Measurements from ENCODE around the gene ZNF862.

The ZNF862 gene

DNA sequence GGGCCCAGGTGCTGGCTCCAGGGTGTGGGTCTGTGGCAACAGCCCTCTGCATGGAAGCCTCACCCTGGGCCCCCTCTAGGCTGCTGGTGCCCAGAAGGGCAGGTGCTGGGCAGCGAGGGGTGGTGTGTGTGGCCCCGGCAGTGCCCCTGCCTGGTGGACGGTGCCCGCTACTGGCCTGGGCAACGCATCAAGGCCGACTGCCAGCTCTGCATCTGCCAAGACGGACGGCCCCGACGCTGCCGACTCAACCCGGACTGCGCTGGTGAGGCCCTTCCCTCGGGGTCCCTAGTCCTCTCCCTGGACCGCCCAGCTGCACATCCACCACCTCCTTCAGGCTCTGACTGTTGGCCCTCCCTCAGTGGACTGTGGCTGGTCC is 46.0 kb upstream of the ZNF862 start:
- Histone ChIP-seq H3K9me3 (ENCODE audit: severe bottlenecking) (no peaks in the 10 kb centered on the region), H3K27me3 (ENCODE audit: insufficient read depth, low read depth, severe bottlenecking) (no peaks in the 10 kb centered on the region)

DNA sequence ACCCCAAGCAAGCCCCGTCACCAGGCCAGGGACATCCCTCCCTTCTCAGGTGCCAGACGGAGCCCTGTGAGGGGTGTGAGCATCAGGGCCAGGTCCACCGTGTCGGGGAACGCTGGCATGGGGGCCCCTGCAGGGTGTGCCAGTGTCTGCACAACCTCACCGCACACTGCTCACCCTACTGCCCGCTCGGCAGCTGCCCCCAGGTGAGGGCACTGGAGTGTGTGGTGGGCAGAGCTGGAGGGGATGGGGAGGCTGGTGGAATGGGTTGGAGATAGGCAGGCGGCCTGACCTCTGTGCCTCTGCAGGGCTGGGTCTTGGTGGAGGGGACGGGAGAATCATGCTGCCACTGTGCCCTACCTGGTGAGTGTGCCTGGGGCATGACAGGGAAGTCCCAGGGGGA is 44.9 kb upstream of the ZNF862 start:
- Histone ChIP-seq H3K36me3 (no peaks in the 10 kb centered on the region), H3K27ac (no peak overlapping the region), H3K4me3 (ENCODE audit: low read depth, low read length) (no peak overlapping the region), H3K9me3 (ENCODE audit: severe bottlenecking) (no peaks in the 10 kb centered on the region), H3K27me3 (ENCODE audit: insufficient read depth, low read depth, severe bottlenecking) (no peaks in the 10 kb centered on the region)
- TF ChIP-seq, protein P1, sequence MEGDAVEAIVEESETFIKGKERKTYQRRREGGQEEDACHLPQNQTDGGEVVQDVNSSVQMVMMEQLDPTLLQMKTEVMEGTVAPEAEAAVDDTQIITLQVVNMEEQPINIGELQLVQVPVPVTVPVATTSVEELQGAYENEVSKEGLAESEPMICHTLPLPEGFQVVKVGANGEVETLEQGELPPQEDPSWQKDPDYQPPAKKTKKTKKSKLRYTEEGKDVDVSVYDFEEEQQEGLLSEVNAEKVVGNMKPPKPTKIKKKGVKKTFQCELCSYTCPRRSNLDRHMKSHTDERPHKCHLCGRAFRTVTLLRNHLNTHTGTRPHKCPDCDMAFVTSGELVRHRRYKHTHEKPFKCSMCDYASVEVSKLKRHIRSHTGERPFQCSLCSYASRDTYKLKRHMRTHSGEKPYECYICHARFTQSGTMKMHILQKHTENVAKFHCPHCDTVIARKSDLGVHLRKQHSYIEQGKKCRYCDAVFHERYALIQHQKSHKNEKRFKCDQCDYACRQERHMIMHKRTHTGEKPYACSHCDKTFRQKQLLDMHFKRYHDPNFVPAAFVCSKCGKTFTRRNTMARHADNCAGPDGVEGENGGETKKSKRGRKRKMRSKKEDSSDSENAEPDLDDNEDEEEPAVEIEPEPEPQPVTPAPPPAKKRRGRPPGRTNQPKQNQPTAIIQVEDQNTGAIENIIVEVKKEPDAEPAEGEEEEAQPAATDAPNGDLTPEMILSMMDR (IDR thresholded peaks at IDR 0.05; ENCODE audit: low read depth, low read length) = no peak
- no peak for DNase-seq

More for the DNA sequence above, 46.0 kb upstream of the ZNF862 start:
- Histone ChIP-seq H3K27ac (no peak overlapping the region), H3K36me3 (no peaks in the 10 kb centered on the region), H3K4me3 (ENCODE audit: low read depth, low read length) (no peak overlapping the region)
- TF ChIP-seq, protein P1 (IDR thresholded peaks at IDR 0.05; ENCODE audit: low read depth, low read length) = no peak
- no peak for DNase-seq

GRCh38 chr7:149794661-149795060 is 43.5 kb upstream of the ZNF862 start:
- peak; percentile 47 for DNase-seq
- Histone ChIP-seq H3K27ac (no peak overlapping the region), H3K9me3 (ENCODE audit: severe bottlenecking) (no peaks in the 10 kb centered on the region), H3K4me3 (ENCODE audit: low read depth, low read length) (no peak overlapping the region), H3K27me3 (ENCODE audit: insufficient read depth, low read depth, severe bottlenecking) (no peaks in the 10 kb centered on the region), H3K36me3 (no peaks in the 10 kb centered on the region)
- TF ChIP-seq, protein P1 (IDR thresholded peaks at IDR 0.05; ENCODE audit: low read depth, low read length) = no peak

DNA sequence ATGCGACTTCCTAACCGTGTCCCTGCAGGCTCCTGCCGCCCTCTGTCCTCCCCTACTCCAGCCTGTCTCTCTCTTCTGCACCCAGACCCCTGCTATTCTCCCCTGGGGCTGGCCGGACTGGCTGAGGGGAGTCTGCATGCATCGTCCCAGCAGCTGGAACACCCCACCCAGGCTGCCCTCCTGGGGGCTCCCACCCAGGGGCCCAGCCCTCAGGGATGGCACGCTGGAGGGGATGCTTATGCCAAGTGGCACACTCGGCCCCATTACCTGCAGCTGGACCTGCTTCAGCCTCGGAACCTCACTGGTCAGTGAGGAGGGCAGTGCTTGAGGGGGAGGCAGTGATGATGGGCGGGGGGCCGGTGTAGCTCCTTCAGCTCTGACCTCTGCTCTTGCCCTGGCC is 43.0 kb upstream of the ZNF862 start:
- no peak for DNase-seq
- TF ChIP-seq, protein P1 (IDR thresholded peaks at IDR 0.05; ENCODE audit: low read depth, low read length) = no peak
- Histone ChIP-seq H3K4me3 (ENCODE audit: low read depth, low read length) (no peak overlapping the region), H3K27ac (no peak overlapping the region), H3K36me3 (no peaks in the 10 kb centered on the region), H3K9me3 (ENCODE audit: severe bottlenecking) (no peaks in the 10 kb centered on the region), H3K27me3 (ENCODE audit: insufficient read depth, low read depth, severe bottlenecking) (no peaks in the 10 kb centered on the region)

- no peak for DNase-seq
- no peaks in the 10 kb centered on the region for H3K36me3 ChIP-seq
- no peaks in the 10 kb centered on the region for H3K27me3 ChIP-seq (ENCODE audit: insufficient read depth, low read depth, severe bottlenecking)
- TF ChIP-seq, protein P1 (IDR thresholded peaks at IDR 0.05; ENCODE audit: low read depth, low read length) = peak; percentile 45
- no peak overlapping the region for H3K4me3 ChIP-seq (ENCODE audit: low read depth, low read length)
- H3K27ac ChIP-seq = no peak overlapping the region
- no peaks in the 10 kb centered on the region for H3K9me3 ChIP-seq (ENCODE audit: severe bottlenecking)
Observed at GRCh38 chr7:149796287-149796860, 41.8 kb upstream of the ZNF862 start.

- no peaks in the 10 kb centered on the region for H3K36me3 ChIP-seq
- TF ChIP-seq, protein P1 (IDR thresholded peaks at IDR 0.05; ENCODE audit: low read depth, low read length) = no peak
- no peaks in the 10 kb centered on the region for H3K27me3 ChIP-seq (ENCODE audit: insufficient read depth, low read depth, severe bottlenecking)
- no peak overlapping the region for H3K27ac ChIP-seq
- DNase-seq = no peak
- H3K4me3 ChIP-seq (ENCODE audit: low read depth, low read length) = no peak overlapping the region
- H3K9me3 ChIP-seq (ENCODE audit: severe bottlenecking) = no peaks in the 10 kb centered on the region
Observed at GRCh38 chr7:149797771-149798170, 40.4 kb upstream of the ZNF862 start.
